ENCODE measurements around the gene PHYKPL.

PHYKPL gene

GRCh38 chr5:178228609-178229008, 4.0 kb downstream of the PHYKPL start:
- no peak overlapping the region for H3K27ac ChIP-seq

GRCh38 chr5:178227929-178228328, 4.7 kb downstream of the PHYKPL start:
- no peak overlapping the region for H3K27ac ChIP-seq
- H3K4me3 ChIP-seq: no peak overlapping the region

More at GRCh38 chr5:178228609-178229008, 4.0 kb downstream of the PHYKPL start:
- no peak overlapping the region for H3K4me3 ChIP-seq

GRCh38 chr5:178227138-178227659, 5.4 kb downstream of the PHYKPL start:
- Histone ChIP-seq H3K27ac (no peak overlapping the region), H3K4me3 (no peak overlapping the region)

GRCh38 chr5:178225174-178225573, 7.4 kb downstream of the PHYKPL start:
- H3K4me3 ChIP-seq: no peak overlapping the region
- no peak overlapping the region for H3K27ac ChIP-seq

GRCh38 chr5:178224403-178224802, 8.2 kb downstream of the PHYKPL start:
- no peak overlapping the region for H3K27ac ChIP-seq
- H3K4me3 ChIP-seq: no peak overlapping the region

GRCh38 chr5:178223828-178224335, 8.7 kb downstream of the PHYKPL start:
- peak overlapping the region in 1 of 21 experiments; percentile 49 for H3K27ac ChIP-seq
- no peak overlapping the region for H3K4me3 ChIP-seq

GRCh38 chr5:178223196-178223773, 9.3 kb downstream of the PHYKPL start:
- H3K4me3 ChIP-seq: no peak overlapping the region
- no peak overlapping the region for H3K27ac ChIP-seq

- Histone ChIP-seq H3K27ac (no peak overlapping the region), H3K4me3 (no peak overlapping the region)
These were observed 10.3 kb downstream of the PHYKPL start for GRCh38 chr5:178222292-178222691.

GRCh38 chr5:178221853-178222252, 10.7 kb downstream of the PHYKPL start:
- H3K27ac ChIP-seq: peak overlapping the region in 1 of 21 experiments; percentile 31
- H3K4me3 ChIP-seq: no peak overlapping the region

GRCh38 chr5:178221282-178221681, 11.3 kb downstream of the PHYKPL start:
- Histone ChIP-seq H3K27ac (peak overlapping the region in 2 of 21 experiments; percentile 5 to 31), H3K4me3 (no peak overlapping the region)

- H3K27ac ChIP-seq: no peak overlapping the region
- no peak overlapping the region for H3K4me3 ChIP-seq
These were observed 13.8 kb downstream of the PHYKPL start for GRCh38 chr5:178218827-178219226.

- no peak overlapping the region for H3K4me3 ChIP-seq
- no peak overlapping the region for H3K27ac ChIP-seq
These were observed 14.3 kb downstream of the PHYKPL start for GRCh38 chr5:178218237-178218776.

GRCh38 chr5:178216779-178217178, 15.8 kb downstream of the PHYKPL start:
- Histone ChIP-seq H3K4me3 (no peak overlapping the region), H3K27ac (no peak overlapping the region)

- H3K27ac ChIP-seq: peak overlapping the region in 1 of 21 experiments; percentile 34
- H3K4me3 ChIP-seq: no peak overlapping the region
These were observed 16.5 kb downstream of the PHYKPL start for GRCh38 chr5:178216088-178216534.

GRCh38 chr5:178215280-178216002, 17.2 kb downstream of the PHYKPL start:
- Histone ChIP-seq H3K4me3 (no peak overlapping the region), H3K27ac (peak overlapping the region in 3 of 21 experiments; percentile 13 to 34 (median 16))

GRCh38 chr5:178214160-178214803, 18.3 kb downstream of the PHYKPL start:
- Histone ChIP-seq H3K27ac (peak overlapping the region in 1 of 21 experiments; percentile 5), H3K4me3 (no peak overlapping the region)

GRCh38 chr5:178213748-178214151, 18.9 kb downstream of the PHYKPL start:
- peak overlapping the region in 1 of 21 experiments; percentile 5 for H3K27ac ChIP-seq
- H3K4me3 ChIP-seq: no peak overlapping the region

GRCh38 chr5:178213003-178213461, 19.6 kb downstream of the PHYKPL start:
- Histone ChIP-seq H3K4me3 (no peak overlapping the region), H3K27ac (no peak overlapping the region)

- H3K27ac ChIP-seq: no peak overlapping the region
- no peak overlapping the region for H3K4me3 ChIP-seq
These were observed 20.2 kb downstream of the PHYKPL start for GRCh38 chr5:178212241-178213002.

Data from skin epidermis (tissue), 12 donors.